Measurements from ENCODE around the gene SMIM38. TPM values are rescaled to one million over a fixed set of nuclear protein-coding genes. Genes with fewer than 3 reads are reported as not detected.

SMIM38 gene
- total and polyA plus RNA-seq, 10 donors: 0.02 to 2.0 (median 0.93) TPM

GRCh38 chr11:69194396-69194795 lies 38.7 kb downstream of the SMIM38 start:
- H3K27ac ChIP-seq: no peak overlapping the region
- no peaks in the 10 kb centered on the region for H3K36me3 ChIP-seq
- no peak overlapping the region for H3K4me3 ChIP-seq
- no peak for DNase-seq
- no peaks in the 10 kb centered on the region for H3K27me3 ChIP-seq (replicated peaks in 1 of 7)
- no peak for TF ChIP-seq POLR2AphosphoS5 (IDR thresholded peaks at IDR 0.05)
- TF ChIP-seq POLR2A (IDR thresholded peaks at IDR 0.05): no peak
- no peak for TF ChIP-seq CTCF (IDR thresholded peaks at IDR 0.05 in 8 of 11, conservative IDR thresholded peaks at IDR 0.05 in 3 of 11)
- H3K9me3 ChIP-seq: no peaks in the 10 kb centered on the region
- peaks cover 0 to 8% (median 2%) of the 10 kb centered on the region in 6 donors for H3K4me1 ChIP-seq
- intact Hi-C loops (cut with DNase I; ENCODE audit: low total_unique reads): no loop called here
- 74 to 94% (median 77%) methylated on average over 1 of the region's 1 CpG for WGBS, 5 donors

- Histone ChIP-seq H3K36me3 (no peaks in the 10 kb centered on the region), H3K9me3 (no peaks in the 10 kb centered on the region), H3K27ac (no peak overlapping the region), H3K27me3 (replicated peaks in 1 of 7) (no peaks in the 10 kb centered on the region), H3K4me1 (peaks cover 0 to 8% (median 2%) of the 10 kb centered on the region in 6 donors), H3K4me3 (no peak overlapping the region)
- intact Hi-C loops (cut with DNase I; ENCODE audit: low total_unique reads): no loop called here
- no peak for TF ChIP-seq POLR2A (IDR thresholded peaks at IDR 0.05)
- TF ChIP-seq POLR2AphosphoS5 (IDR thresholded peaks at IDR 0.05): no peak
- TF ChIP-seq CTCF (IDR thresholded peaks at IDR 0.05 in 8 of 11, conservative IDR thresholded peaks at IDR 0.05 in 3 of 11): no peak
- no peak for DNase-seq
- WGBS, 5 donors: 46 to 64% (median 47%) methylated on average over 3 to 4 of the region's 6 CpGs
Observed at GRCh38 chr11:69194956-69195355, 39.2 kb downstream of the SMIM38 start.

GRCh38 chr11:69195824-69196782 lies 40.4 kb downstream of the SMIM38 start:
- intact Hi-C loops (cut with DNase I; ENCODE audit: low total_unique reads): no loop called here
- DNase-seq: no peak
- 92 to 95% (median 93%) methylated on average over 29 to 35 of the region's 35 CpGs for WGBS, 5 donors

More at GRCh38 chr11:69195824-69196782, 40.4 kb downstream of the SMIM38 start:
- Histone ChIP-seq H3K36me3 (no peaks in the 10 kb centered on the region), H3K9me3 (no peaks in the 10 kb centered on the region), H3K27ac (no peak overlapping the region), H3K4me3 (no peak overlapping the region), H3K27me3 (replicated peaks in 1 of 7) (peaks cover 0 to 8% (median 0%) of the 10 kb centered on the region in 7 donors), H3K4me1 (peaks cover 0 to 8% (median 2%) of the 10 kb centered on the region in 6 donors)
- no peak for TF ChIP-seq POLR2A (IDR thresholded peaks at IDR 0.05)
- no peak for TF ChIP-seq POLR2AphosphoS5 (IDR thresholded peaks at IDR 0.05)
- TF ChIP-seq CTCF (IDR thresholded peaks at IDR 0.05 in 8 of 11, conservative IDR thresholded peaks at IDR 0.05 in 3 of 11): no peak

Data from spleen (tissue), 11 donors.